Suprapubic skin (tissue), 4 donors: ENCODE data around the gene CASP5. TPM values are rescaled to one million over a fixed set of nuclear protein-coding genes. Genes with fewer than 3 reads are reported as not detected.
"Not testable (repeated sequence)": the region's sequence is repeated elsewhere in the genome, so short reads cannot be mapped to it uniquely, and the experiment has no call there.

Experiments used
- DNase-seq, 2 donors: peaks; one replicate each; pipeline ENCODE4 v3.0.0-alpha.2; 2019; ENCODE audit warnings: low spot score in 2 of 2
- H3K27ac ChIP-seq: fragments of 200-600 bp; sonication (generic); one replicate; pipeline ENCODE4 v1.5.1; 2019
- H3K27me3 ChIP-seq: fragments of 200-600 bp; sonication (generic); one replicate; pipeline ENCODE4 v1.5.1; 2019
- H3K36me3 ChIP-seq: fragments of 200-600 bp; sonication (generic); one replicate; pipeline ENCODE4 v1.5.1; 2019
- H3K4me1 ChIP-seq: fragments of 200-600 bp; sonication (generic); one replicate; pipeline ENCODE4 v1.5.1; 2019
- H3K4me3 ChIP-seq: fragments of 200-600 bp; sonication (generic); one replicate; pipeline ENCODE4 v1.5.1; 2019; ENCODE audit warnings: mild to moderate bottlenecking
- H3K9me3 ChIP-seq: fragments of 200-600 bp; sonication (generic); one replicate; pipeline ENCODE4 v1.5.1; 2019
- CTCF ChIP-seq, 2 donors: fragments of 200-600 bp in 1 of 2; fragments of 450-650 bp in 1 of 2; sonication (generic) in 1 of 2; IDR thresholded peaks; one replicate each; pipeline ENCODE4 v1.5.1; 2016 to 2019; ENCODE audit warnings: antibody characterized with exemption in 2 of 2, mild to moderate bottlenecking in 1 of 2, moderate library complexity in 1 of 2
- EP300 ChIP-seq: sonication (generic); formaldehyde crosslinking; IDR thresholded peaks from one replicate; pipeline ENCODE4 v1.6.1; 2017; ENCODE audit warnings: antibody characterized with exemption
- POLR2A ChIP-seq, 2 donors: fragments of 450-650 bp; IDR thresholded peaks; one replicate each; pipeline ENCODE4 v1.6.1; 2017; ENCODE audit warnings: antibody characterized with exemption in 2 of 2, mild to moderate bottlenecking in 2 of 2, moderate library complexity in 2 of 2
- POLR2AphosphoS5 ChIP-seq, 3 donors: sonication (generic); formaldehyde crosslinking; IDR thresholded peaks; one replicate each; pipeline ENCODE4 v1.6.1; 2017; ENCODE audit warnings: antibody characterized with exemption in 3 of 3
- WGBS: methylation state at CpG from one replicate; pipeline ENCODE4 v1.1.5; 2018; 5-methylcytosine and 5-hydroxymethylcytosine counted together
- total RNA-seq, 4 donors: library from RNA; depleted of rRNA; stranded (reverse); fragments of >200 nt; gene quantifications; one replicate each; pipeline ENCODE4 v1.1.0, GENCODE V29; 2016

The CASP5 gene
- total RNA-seq, 4 donors from 2014 or later: not detected

GRCh38 chr11:104973616-104974015 lies 49.4 kb downstream of the CASP5 start:
- Histone ChIP-seq H3K36me3 (no peaks in the 10 kb centered on the region), H3K9me3 (no peaks in the 10 kb centered on the region), H3K27ac (no peak overlapping the region), H3K27me3 (no peaks in the 10 kb centered on the region), H3K4me3 (no peak overlapping the region), H3K4me1 (peaks cover 10% of the 10 kb centered on the region)
- 96% methylated on average over 2 of the region's 2 CpGs for WGBS
- no peak for DNase-seq
- no peak for TF ChIP-seq POLR2AphosphoS5 (IDR thresholded peaks at IDR 0.05)
- TF ChIP-seq EP300: no peak
- TF ChIP-seq CTCF (IDR thresholded peaks at IDR 0.05): no peak
- TF ChIP-seq POLR2A (IDR thresholded peaks at IDR 0.05): no peak

DNA sequence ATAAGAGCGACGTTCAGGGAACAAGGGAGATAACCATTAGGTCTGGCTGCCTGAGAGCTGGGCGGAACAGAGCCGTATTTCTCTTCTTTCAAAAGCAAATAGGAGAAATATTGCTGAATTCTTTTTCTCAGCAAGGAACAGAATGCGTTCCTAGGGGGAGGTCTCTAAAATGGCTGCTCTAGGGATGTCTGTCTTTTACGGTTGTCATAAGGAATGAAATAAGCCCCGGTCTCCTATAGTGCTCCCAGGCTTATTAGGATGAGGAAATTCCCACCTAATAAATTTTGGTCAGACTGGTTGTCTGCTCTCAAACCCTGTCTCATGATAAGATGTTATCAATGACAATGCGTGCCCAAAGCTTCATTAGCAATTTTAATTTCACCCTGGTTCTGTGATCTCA lies 50.0 kb downstream of the CASP5 start:
- not testable (repeated sequence) for H3K36me3 ChIP-seq, H3K4me3 ChIP-seq, H3K27ac ChIP-seq, H3K9me3 ChIP-seq, DNase-seq, H3K4me1 ChIP-seq, H3K27me3 ChIP-seq
- 93% methylated on average over 8 of the region's 8 CpGs for WGBS

- Histone ChIP-seq H3K36me3 (no peaks in the 10 kb centered on the region), H3K27me3 (no peaks in the 10 kb centered on the region), H3K4me3 (no peak overlapping the region), H3K27ac (no peak overlapping the region), H3K9me3 (no peaks in the 10 kb centered on the region), H3K4me1 (peaks cover 28% of the 10 kb centered on the region)
- no peak for DNase-seq
- TF ChIP-seq EP300: no peak
- no peak for TF ChIP-seq POLR2A (IDR thresholded peaks at IDR 0.05)
- no peak for TF ChIP-seq CTCF (IDR thresholded peaks at IDR 0.05)
- TF ChIP-seq POLR2AphosphoS5 (IDR thresholded peaks at IDR 0.05): no peak
Observed at GRCh38 chr11:104970756-104971155, 52.2 kb downstream of the CASP5 start.

- H3K4me1 ChIP-seq: peaks cover 40% of the 10 kb centered on the region
- H3K36me3 ChIP-seq: no peaks in the 10 kb centered on the region
- peak overlapping the region; percentile 92 for H3K27ac ChIP-seq
- peak in 1 of 2 donors; percentile 68 for DNase-seq
- TF ChIP-seq POLR2A (IDR thresholded peaks at IDR 0.05): no peak
- TF ChIP-seq EP300: no peak
- no peak for TF ChIP-seq POLR2AphosphoS5 (IDR thresholded peaks at IDR 0.05)
- TF ChIP-seq CTCF (IDR thresholded peaks at IDR 0.05): no peak
- 59% methylated on average over 16 of the region's 16 CpGs for WGBS
- peak overlapping the region; percentile 65 for H3K4me3 ChIP-seq
- H3K27me3 ChIP-seq: no peaks in the 10 kb centered on the region
- no peaks in the 10 kb centered on the region for H3K9me3 ChIP-seq
Observed at GRCh38 chr11:104968856-104969776, 53.9 kb downstream of the CASP5 start.

DNA sequence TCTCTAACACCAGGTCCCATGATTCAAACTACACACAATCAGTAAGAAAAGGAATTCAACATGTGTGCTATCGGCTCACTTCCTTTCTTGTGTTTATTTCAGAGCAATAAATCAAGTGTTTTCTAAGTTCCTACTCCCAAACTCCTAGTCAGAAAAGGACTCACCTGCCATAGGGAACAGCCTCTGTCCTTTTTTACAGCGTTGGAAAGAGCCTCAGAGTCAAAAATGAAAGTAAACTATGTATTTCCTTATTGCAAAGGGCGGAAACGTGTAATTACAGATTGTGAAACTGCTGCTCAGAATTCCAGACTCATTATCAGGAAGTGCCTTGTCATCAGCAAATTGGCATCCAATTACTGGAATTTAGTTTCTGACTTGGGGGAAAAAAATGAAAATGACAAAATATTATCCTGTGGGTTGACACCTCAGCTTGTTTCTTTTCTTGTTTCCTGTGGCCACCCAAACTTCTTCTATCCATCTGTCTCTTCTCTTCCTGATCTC lies 54.6 kb downstream of the CASP5 start, which contains the start of gene CASP4:
Gene CASP4 (minus strand): TSS at position 220 of the 501 bp plus-strand sequence. CDS start 49 bp downstream, at position 171.
- no peak for DNase-seq
- Histone ChIP-seq H3K4me1 (peaks cover 40% of the 10 kb centered on the region), H3K27me3 (no peaks in the 10 kb centered on the region), H3K9me3 (no peaks in the 10 kb centered on the region), H3K27ac (peak within 1 kb of the TSS; percentile 92), H3K36me3 (no peaks in the 10 kb centered on the region), H3K4me3 (peak within 1 kb of the TSS; percentile 65)
- TF ChIP-seq POLR2A (IDR thresholded peaks at IDR 0.05): peak in 1 of 2 donors; percentile 61
- no peak for TF ChIP-seq CTCF (IDR thresholded peaks at IDR 0.05)
- TF ChIP-seq POLR2AphosphoS5 (IDR thresholded peaks at IDR 0.05): peak in 2 of 3 donors; percentile 29 to 78
- no peak for TF ChIP-seq EP300
- WGBS: 0% methylated on average over 4 of the region's 4 CpGs
